Mucosa of gallbladder (tissue), 1 donor: Measurements from ENCODE around the gene PCDHAC1. TPM values are rescaled to one million over a fixed set of nuclear protein-coding genes. Genes with fewer than 3 reads are reported as not detected.
A peak's percentile ranks its signal among the peaks of the same experiment; 100 is the strongest.
"Not testable (repeated sequence)": the region's sequence is repeated elsewhere in the genome, so short reads cannot be mapped to it uniquely, and the experiment has no call there.

Experiments used
- DNase-seq: peaks from one replicate; pipeline ENCODE4 v3.0.0-alpha.2; 2020; ENCODE audit warnings: low spot score
- total RNA-seq: library from RNA; stranded (reverse); gene quantifications from one replicate; pipeline ENCODE4 v1.2.1, GENCODE V29; 2021
- donor health status: DM: no; HTN: no; CAD: no.

Gene PCDHAC1, protein sequence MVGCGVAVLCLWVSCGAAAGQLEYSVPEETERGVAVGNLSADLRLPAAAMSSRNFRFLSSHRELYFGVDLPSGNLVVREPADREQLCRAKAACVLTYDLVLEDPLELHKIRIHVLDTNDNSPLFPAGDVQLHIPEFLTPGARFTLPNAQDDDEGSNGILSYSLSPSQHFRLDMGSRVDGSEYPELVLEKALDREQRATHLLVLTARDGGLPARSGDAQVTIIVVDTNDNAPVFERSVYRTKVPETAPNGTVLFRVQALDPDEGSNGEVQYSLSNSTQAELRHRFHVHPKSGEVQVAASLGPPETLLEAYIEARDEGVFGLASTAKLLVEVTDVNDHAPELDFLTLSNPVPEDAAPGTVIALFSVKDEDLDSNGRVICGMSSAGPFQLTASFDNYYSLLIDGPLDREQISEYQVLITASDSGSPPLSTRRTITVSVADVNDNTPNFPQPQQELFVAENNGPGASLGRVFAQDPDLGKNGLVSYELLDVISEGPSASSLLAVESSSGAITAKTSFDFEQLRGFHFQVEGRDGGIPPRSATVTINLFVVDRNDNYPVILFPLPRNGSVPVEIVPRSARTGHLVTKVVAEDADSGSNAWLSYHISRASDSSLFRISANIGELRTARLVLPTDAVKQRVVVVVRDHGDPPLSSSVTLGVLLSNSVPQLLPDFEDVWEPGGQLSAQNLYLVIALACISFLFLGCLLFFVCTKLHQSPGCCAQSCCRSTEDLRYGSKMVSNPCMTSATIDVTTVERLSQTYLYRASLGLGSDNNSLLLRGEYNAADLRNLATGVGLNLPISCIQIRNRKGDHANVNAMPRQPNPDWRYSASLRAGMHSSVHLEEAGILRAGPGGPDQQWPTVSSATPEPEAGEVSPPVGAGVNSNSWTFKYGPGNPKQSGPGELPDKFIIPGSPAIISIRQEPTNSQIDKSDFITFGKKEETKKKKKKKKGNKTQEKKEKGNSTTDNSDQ
- total RNA-seq: 12.2 TPM

DNA sequence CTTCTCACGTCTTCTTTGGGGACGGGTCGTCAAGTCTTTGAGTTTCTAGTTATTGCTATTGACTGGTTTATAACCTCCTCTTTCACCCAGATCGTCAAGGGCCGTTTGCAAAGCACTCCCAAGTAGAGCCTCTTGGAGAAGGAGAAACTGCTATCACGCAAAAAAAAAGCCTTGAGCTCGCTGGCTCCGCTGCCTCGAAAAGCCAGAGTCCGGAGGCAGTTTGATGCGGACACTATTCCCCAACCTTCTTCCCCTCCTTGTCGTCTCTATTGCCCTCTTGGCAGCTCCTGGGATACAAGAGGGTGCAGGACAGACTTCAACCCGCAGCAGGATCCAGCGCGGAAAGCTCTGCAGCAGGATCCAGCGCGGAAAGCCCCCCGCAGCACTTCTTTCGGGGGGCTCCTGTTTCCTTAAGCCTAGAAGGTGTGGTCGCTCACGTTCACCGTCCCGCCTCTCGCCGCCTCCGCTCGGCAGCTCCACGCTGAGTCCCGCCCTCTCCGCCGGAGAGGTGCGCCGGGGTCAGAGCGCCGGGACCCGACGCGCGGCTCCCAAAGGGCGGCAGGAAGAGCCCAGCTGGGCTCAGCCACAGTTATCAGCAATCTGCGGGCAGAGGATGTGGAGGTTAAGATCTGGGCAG lies at the start of gene PCDHAC1:
TSS of gene PCDHAC1 (plus strand) at position 494 of the 637 bp plus-strand sequence. CDS start 594 bp downstream, outside the sequence.
- DNase-seq: peak; percentile 20

DNA sequence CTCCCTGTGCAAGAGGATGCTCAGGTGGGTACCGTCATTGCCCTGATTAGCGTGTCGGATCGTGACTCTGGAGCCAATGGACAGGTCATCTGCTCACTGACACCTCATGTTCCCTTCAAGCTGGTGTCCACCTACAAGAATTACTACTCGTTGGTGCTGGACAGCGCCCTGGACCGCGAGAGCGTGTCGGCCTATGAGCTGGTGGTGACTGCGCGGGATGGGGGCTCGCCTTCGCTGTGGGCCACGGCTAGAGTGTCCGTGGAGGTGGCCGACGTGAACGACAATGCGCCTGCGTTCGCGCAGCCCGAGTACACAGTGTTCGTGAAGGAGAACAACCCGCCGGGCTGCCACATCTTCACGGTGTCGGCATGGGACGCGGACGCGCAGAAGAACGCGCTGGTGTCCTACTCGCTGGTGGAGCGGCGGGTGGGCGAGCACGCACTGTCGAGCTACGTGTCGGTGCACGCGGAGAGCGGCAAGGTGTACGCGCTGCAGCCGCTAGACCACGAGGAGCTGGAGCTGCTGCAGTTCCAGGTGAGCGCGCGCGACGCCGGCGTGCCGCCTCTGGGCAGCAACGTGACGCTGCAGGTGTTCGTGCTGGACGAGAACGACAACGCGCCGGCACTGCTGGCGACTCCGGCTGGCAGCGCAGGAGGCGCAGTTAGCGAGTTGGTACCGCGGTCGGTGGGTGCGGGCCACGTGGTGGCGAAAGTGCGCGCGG lies 49.4 kb upstream of the PCDHAC1 start:
- DNase-seq: not testable (repeated sequence)

- DNase-seq: no peak
These were observed 48.9 kb upstream of the PCDHAC1 start for GRCh38 chr5:140877262-140877581.

- DNase-seq: no peak
These were observed 44.1 kb upstream of the PCDHAC1 start, which contains the start of gene PCDHA13 for GRCh38 chr5:140881889-140882590. TSS of gene PCDHA13 (plus strand) at chr5:140882124. CDS start at chr5:140882269, 145 bp downstream.

- DNase-seq: peak; percentile 42
These were observed 43.6 kb upstream of the PCDHAC1 start for GRCh38 chr5:140882591-140882899.

DNA sequence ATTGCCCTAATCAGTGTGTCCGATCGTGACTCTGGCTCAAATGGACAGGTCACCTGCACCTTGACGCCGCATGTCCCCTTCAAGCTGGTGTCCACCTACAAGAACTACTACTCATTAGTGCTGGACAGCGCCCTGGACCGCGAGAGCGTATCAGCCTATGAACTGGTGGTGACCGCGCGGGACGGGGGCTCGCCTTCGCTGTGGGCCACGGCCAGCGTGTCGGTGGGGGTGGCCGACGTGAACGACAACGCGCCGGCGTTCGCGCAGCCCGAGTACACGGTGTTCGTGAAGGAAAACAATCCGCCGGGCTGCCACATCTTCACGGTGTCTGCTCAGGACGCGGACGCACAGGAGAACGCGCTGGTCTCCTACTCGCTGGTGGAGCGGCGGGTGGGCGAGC lies 42.7 kb upstream of the PCDHAC1 start:
- no peak for DNase-seq

- no peak for DNase-seq
These were observed 42.0 kb upstream of the PCDHAC1 start for GRCh38 chr5:140883927-140884697.

DNA sequence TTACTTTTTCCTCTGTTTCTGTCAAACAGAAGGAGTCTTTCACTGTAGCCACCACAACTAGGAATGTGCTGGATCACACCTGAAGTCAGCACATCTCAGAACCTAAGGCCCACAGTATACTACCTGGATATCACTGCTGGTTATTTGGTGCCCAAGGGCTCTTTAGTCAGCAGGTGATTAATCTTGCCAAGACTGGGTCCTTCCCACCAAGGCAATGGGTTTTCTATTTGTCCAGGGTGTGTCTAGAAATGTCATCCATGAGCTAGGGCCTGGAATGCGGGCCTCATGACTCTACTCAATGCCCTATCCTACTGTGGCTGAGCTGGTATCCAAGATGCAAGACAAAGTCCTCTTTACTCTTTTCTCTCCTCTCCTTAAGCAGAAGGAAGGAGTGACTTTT lies 9.8 kb upstream of the PCDHAC1 start:
- no peak for DNase-seq

GRCh38 chr5:140923601-140924000 lies 2.5 kb upstream of the PCDHAC1 start:
- no peak for DNase-seq

- DNase-seq: peak; percentile 87
These were observed 536 bp downstream of the PCDHAC1 start for GRCh38 chr5:140926443-140927227.

DNA sequence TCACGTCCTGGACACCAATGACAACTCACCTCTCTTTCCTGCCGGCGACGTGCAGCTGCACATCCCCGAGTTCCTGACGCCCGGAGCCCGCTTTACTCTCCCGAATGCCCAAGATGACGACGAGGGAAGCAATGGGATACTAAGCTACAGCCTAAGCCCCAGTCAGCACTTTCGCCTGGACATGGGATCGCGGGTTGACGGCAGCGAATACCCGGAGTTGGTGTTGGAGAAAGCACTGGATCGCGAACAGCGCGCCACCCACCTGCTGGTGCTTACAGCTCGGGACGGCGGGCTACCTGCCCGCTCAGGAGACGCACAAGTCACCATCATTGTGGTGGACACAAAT lies 1.1 kb downstream of the PCDHAC1 start:
- no peak for DNase-seq

DNA sequence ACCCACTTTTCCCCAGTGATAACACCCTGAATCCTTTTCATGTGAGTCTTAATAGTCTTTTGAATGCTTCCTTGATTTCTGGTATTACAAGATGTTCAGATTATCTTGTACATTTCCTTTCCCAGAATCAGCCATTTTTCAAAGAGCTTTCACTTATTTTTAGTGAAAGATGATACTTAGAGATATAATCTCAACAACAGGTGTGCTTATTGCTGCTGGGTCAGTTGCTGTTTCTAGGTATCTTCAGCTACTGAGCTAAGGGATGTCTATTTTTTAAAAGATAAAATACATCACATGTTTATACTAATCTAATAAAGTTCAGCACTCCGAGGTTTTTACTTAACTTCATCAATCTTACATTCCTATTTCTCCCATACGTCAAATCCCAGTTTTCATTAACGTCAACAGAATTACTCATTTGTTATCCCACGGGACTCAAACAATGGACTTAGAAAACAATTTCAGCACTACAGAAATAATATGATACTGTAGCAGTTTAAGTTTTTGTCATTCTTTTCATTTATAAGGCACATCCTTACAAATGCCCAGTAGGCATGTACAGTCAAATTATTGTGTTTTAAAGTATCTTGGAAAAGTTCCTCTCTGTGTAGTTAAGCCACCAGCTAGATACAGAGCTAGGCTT lies 9.0 kb downstream of the PCDHAC1 start:
- no peak for DNase-seq

GRCh38 chr5:140946578-140946977 lies 20.5 kb downstream of the PCDHAC1 start:
- DNase-seq: no peak

DNA sequence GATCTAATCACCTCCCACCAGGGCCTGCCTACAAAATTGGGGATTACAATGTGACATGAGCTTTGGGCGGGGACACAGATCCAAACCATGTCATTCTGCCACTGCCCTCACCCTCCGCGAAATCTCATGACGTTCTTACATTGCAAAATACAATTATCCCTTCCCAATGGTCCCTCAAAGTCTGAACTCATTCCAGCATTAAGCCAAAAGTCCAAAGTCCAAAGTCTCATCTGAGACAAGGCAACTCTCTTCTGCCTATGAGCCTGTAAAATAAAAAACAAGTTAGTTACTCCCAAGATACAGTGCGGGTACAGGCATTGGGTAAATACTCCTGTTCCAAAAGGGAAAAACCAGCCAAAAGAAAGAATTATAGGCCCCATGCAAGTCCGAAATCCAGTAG lies 25.5 kb downstream of the PCDHAC1 start:
- DNase-seq: peak; percentile 58

- no peak for DNase-seq
These were observed 27.1 kb downstream of the PCDHAC1 start for GRCh38 chr5:140953234-140953633.

DNA sequence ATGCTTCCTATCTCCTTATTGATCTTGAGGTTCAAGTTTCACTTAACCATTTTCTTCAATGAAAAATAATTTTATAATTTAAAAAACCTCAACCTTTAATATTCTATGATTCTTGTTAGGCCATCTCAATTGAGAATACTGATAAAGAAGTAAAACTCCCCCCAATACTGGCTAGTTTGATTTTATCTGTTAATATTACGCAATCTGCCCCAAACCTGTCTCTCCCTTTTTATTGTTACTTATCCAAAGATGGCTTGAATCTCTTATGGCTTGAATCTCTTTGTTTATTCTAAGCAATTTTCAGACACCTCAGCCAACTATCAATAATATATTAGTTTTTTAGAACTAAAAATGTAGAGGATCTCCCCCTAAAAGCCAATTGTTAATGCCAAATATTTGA lies 36.1 kb downstream of the PCDHAC1 start:
- no peak for DNase-seq

DNA sequence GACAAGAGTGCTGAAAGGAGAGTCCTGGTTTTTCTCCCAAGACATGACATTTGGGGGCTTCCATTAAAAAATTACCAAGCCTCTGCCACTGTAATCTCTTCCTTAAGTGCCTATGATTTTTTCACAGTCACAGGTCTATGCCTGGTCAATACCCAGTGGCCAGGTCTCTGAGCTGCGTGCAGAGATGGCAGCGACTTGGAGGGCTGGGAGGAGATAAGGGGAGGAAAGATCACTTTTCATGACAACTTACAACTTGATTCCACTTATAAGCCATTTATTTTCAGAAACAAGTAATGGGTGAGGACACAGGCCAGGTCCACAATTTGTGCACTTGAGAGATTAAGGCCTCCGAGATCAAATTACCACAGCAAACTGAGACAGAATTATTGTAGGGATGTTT lies 38.3 kb downstream of the PCDHAC1 start:
- no peak for DNase-seq

- DNase-seq: no peak
These were observed 39.8 kb downstream of the PCDHAC1 start for GRCh38 chr5:140965905-140966292.
